Measurements from ENCODE around the gene ACSS1.

DNA sequence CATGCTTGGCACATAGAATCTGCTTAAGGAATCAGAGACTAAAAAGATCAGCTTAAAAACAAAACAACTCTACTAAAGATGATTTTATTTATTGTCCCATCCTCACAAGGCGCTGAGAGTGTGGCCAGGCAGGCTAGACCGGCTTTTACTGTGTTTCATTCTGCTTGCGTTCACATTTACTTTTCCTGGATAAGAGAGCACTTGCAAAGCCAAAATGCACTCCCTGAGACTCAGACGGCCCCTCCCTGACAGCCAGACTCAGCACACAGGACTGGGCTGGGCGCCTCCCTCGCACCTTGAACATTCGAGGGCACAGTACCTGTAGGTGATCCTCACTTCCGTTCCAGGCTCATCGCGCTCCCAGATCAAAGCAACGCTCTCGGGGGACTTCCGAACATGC, 10.2 kb downstream of the ACSS1 start:
- TF ChIP-seq POLR2AphosphoS5 (IDR thresholded peaks at IDR 0.05; ENCODE audit: low read depth, low read length), result no peak
- TF ChIP-seq SUZ12 (IDR thresholded peaks at IDR 0.05; ENCODE audit: low read length), result no peak
- no peak for TF ChIP-seq SIN3A (conservative IDR thresholded peaks at IDR 0.05 in 1 of 2, IDR thresholded peaks at IDR 0.05 in 1 of 2; ENCODE audit: low read depth in 1 of 2, low read length in 2 of 2)
- no peak for TF ChIP-seq CBX5 (IDR thresholded peaks at IDR 0.05; ENCODE audit: low read depth, low read length)
- no peak for TF ChIP-seq CREB1 (IDR thresholded peaks at IDR 0.05)
- no peak for TF ChIP-seq YY1 (IDR thresholded peaks at IDR 0.05; ENCODE audit: low read depth, low read length)
- TF ChIP-seq BRCA1 (IDR thresholded peaks at IDR 0.05; ENCODE audit: low read depth, low read length), result no peak
- no peak for TF ChIP-seq RFX5 (IDR thresholded peaks at IDR 0.05; ENCODE audit: borderline replicate concordance, low read depth, low read length)
- no peak for TF ChIP-seq POLR2A (IDR thresholded peaks at IDR 0.05; ENCODE audit: control extremely low read depth in 1 of 2, low read depth in 2 of 2, low read length in 2 of 2)
- no peak for TF ChIP-seq HDAC2 (IDR thresholded peaks at IDR 0.05; ENCODE audit: borderline replicate concordance in 1 of 2, low read depth in 2 of 2, low read length in 2 of 2)
